Renal cortex interstitium (tissue), 3 donors: ENCODE measurements around the gene USPL1. TPM values are rescaled to one million over a fixed set of nuclear protein-coding genes. Genes with fewer than 3 reads are reported as not detected.

Source experiments
- polyA plus RNA-seq, 3 donors: library from polyadenylated mRNA; unstranded; fragments of 120-200 nt; gene quantifications; one replicate each; pipeline ENCODE4 v1.2.1, GENCODE V29; 2013; ENCODE audit not compliant: insufficient read length in 3 of 3

USPL1 gene
- polyA plus RNA-seq, 3 donors, result 21.5 to 27.6 (median 27.0) TPM

Other genes starting within 250 kb of the USPL1 start
- 1 to 10 TPM in 2 of 3 donors, under 1 TPM in 1; 0.85 to 1.2 (median 1.2) TPM for gene UBE2L5, start 195.4 kb upstream of the USPL1 start, polyA plus RNA-seq
- gene HMGB1, start 152.0 kb upstream of the USPL1 start, polyA plus RNA-seq, result 1,000 to 10,000 TPM in 1 of 3 donors, 100 to 1,000 TPM in 2; 744 to 1,030 (median 903) TPM
- 1 to 10 TPM; 3.2 to 5.4 (median 3.6) TPM for gene ALOX5AP, start 117.6 kb downstream of the USPL1 start, polyA plus RNA-seq